DOHH2 (cell line): ENCODE results near the gene ZFHX3.

Experiments
- H3F3A ChIP-seq: fragments of 200-600 bp; sonication (generic), shearing (Covaris generic); 2 replicates; pipeline ENCODE4 v1.6.0; 2016; ENCODE audit warnings: antibody characterized with exemption, mild to moderate bottlenecking; ENCODE audit not compliant: control insufficient read depth, insufficient read depth
- H3K27ac ChIP-seq: fragments of 200-600 bp; sonication (generic); 2 replicates; pipeline ENCODE4 v1.5.1; 2014; ENCODE audit warnings: low read depth, mild to moderate bottlenecking, low read length, moderate library complexity
- H3K27me3 ChIP-seq: fragments of 200-600 bp; sonication (generic); 2 replicates; pipeline ENCODE4 v1.6.1; 2014; ENCODE audit warnings: mild to moderate bottlenecking, low read length, mixed read lengths; ENCODE audit not compliant: control insufficient read depth
- H3K36me3 ChIP-seq: fragments of 200-600 bp; sonication (generic); 2 replicates; pipeline ENCODE4 v1.6.1; 2014; ENCODE audit warnings: mild to moderate bottlenecking, low read length, moderate library complexity, mixed read lengths; ENCODE audit not compliant: control insufficient read depth
- H3K4me1 ChIP-seq: fragments of 200-600 bp; sonication (generic); 2 replicates; pipeline ENCODE4 v1.6.1; 2014; ENCODE audit warnings: mild to moderate bottlenecking, low read length, mixed read lengths; ENCODE audit not compliant: control insufficient read depth
- H3K4me2 ChIP-seq: fragments of 200-600 bp; sonication (generic); 2 replicates; pipeline ENCODE4 v1.6.0; 2014; ENCODE audit warnings: mild to moderate bottlenecking, low read length, moderate library complexity
- H3K4me3 ChIP-seq: fragments of 200-600 bp; sonication (generic); 2 replicates; pipeline ENCODE4 v1.5.1; 2014; ENCODE audit warnings: mild to moderate bottlenecking, low read length, mixed read lengths
- H3K79me2 ChIP-seq: fragments of 200-600 bp; sonication (generic); 2 replicates; pipeline ENCODE4 v1.6.1; 2014; ENCODE audit warnings: mild to moderate bottlenecking, low read length, mixed read lengths; ENCODE audit not compliant: control insufficient read depth
- H3K9me2 ChIP-seq: fragments of 200-600 bp; sonication (generic); replicated peaks from 2 replicates; pipeline ENCODE4 v1.6.1; 2014; ENCODE audit warnings: mild to moderate bottlenecking, low read length, mixed read lengths; ENCODE audit not compliant: control insufficient read depth
- H3K9me3 ChIP-seq: fragments of 200-600 bp; sonication (generic); 2 replicates; pipeline ENCODE4 v1.6.1; 2014; ENCODE audit warnings: antibody characterized with exemption, low read length, mixed read lengths; ENCODE audit not compliant: control insufficient read depth, insufficient read depth
- H4K20me1 ChIP-seq: fragments of 200-600 bp; sonication (generic); 2 replicates; pipeline ENCODE4 v1.6.0; 2014; ENCODE audit warnings: low read depth, mild to moderate bottlenecking, antibody characterized with exemption, low read length, moderate library complexity; ENCODE audit not compliant: control insufficient read depth, insufficient read depth
- CTCF ChIP-seq: fragments of 200-600 bp; sonication (generic); IDR thresholded peaks from one replicate; pipeline ENCODE4 v1.5.1; 2014; ENCODE audit warnings: antibody characterized with exemption, mild to moderate bottlenecking, low read depth, low read length; ENCODE audit not compliant: poor library complexity, severe bottlenecking
- EZH2phosphoT487 ChIP-seq: fragments of 200-600 bp; sonication (generic); IDR thresholded peaks from 2 replicates; pipeline ENCODE4 v1.6.1; 2017; ENCODE audit warnings: borderline replicate concordance, mild to moderate bottlenecking, antibody characterized with exemption, low read length, moderate library complexity, mixed read lengths

ZFHX3 gene

GRCh38 chr16:73020409-73020884 lies 27.5 kb downstream of the ZFHX3 start:
- H4K20me1 ChIP-seq: no peaks in the 10 kb centered on the region; the same call in 1 of the 2 replicates
- no peak overlapping the region for H3K4me3 ChIP-seq
- H3K4me1 ChIP-seq: 0 out of 2 replicates have a peak, but pooled peaks cover 3% of the 10 kb centered on the region

DNA sequence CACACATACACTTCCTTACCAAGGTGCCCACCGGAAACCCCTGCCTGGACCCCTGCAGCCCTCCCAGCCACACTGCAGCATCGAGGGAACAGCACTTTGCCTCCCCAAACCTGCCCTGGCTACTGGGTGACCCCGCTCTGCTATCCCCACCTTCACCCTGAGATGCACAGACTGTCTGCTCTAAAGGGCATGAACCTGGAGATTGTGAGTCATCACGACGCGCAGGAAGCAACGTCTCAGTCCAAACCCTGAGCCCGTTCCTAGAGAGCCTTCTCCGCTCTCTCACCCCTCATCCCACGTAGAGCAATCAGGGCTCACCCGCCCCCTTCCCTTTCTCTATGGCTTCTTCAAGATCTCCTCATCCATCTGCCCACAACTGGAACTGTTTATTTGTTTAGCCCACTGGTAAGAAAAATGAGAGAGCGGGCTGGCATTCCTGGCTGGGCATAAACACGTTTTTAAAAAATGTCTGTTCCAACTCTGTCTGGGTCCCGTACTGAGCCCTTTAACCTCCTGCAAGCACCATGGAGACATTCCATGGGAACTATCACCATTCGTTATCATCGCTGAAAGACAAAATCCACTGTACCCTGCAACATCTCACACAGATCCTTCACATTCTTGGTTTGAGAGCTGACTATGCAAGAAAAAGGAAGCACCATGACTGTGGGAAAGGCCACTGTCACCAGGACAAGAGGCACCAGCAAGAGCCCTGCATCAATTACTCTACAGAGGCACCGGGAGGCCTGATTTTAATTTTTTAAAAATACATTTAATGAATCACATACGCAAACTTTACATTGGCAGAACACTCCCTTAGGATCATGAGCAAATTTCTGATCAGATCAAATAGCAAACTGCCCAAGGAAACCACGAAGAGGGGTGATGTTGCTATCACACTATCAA lies 28.2 kb downstream of the ZFHX3 start:
- no peaks in the 10 kb centered on the region for H3K9me2 ChIP-seq
- no peak for TF ChIP-seq EZH2phosphoT487
- TF ChIP-seq CTCF: no peak
- H4K20me1 ChIP-seq: no peaks in the 10 kb centered on the region; the same call in 1 of the 2 replicates
- no peaks in the 10 kb centered on the region for H3K36me3 ChIP-seq
- no peak overlapping the region for H3K27ac ChIP-seq
- H3K79me2 ChIP-seq: peaks cover 12% of the 10 kb centered on the region; the same call in 1 of the 2 replicates
- no peaks in the 10 kb centered on the region for H3F3A ChIP-seq
- no peak overlapping the region for H3K4me2 ChIP-seq
- no peak overlapping the region for H3K4me3 ChIP-seq
- H3K9me3 ChIP-seq: no peaks in the 10 kb centered on the region
- 0 out of 2 replicates have a peak, but pooled peaks cover 3% of the 10 kb centered on the region for H3K4me1 ChIP-seq
- no peaks in the 10 kb centered on the region for H3K27me3 ChIP-seq

More at GRCh38 chr16:73020409-73020884, 27.5 kb downstream of the ZFHX3 start:
- H3K36me3 ChIP-seq: no peaks in the 10 kb centered on the region
- TF ChIP-seq EZH2phosphoT487 (no peak), CTCF (no peak)
- H3K4me2 ChIP-seq: no peak overlapping the region
- no peaks in the 10 kb centered on the region for H3K27me3 ChIP-seq
- H3K27ac ChIP-seq: no peak overlapping the region
- no peaks in the 10 kb centered on the region for H3K9me3 ChIP-seq
- no peaks in the 10 kb centered on the region for H3F3A ChIP-seq
- H3K9me2 ChIP-seq: no peaks in the 10 kb centered on the region
- peaks cover 8% of the 10 kb centered on the region; the same call in 1 of the 2 replicates for H3K79me2 ChIP-seq

- H3F3A ChIP-seq: no peaks in the 10 kb centered on the region
- H3K36me3 ChIP-seq: no peaks in the 10 kb centered on the region
- H3K9me2 ChIP-seq: no peaks in the 10 kb centered on the region
- H3K4me1 ChIP-seq: 0 out of 2 replicates have a peak, but pooled peaks cover 3% of the 10 kb centered on the region
- H3K4me2 ChIP-seq: no peak overlapping the region
- no peaks in the 10 kb centered on the region for H3K27me3 ChIP-seq
- H3K4me3 ChIP-seq: no peak overlapping the region
- H3K79me2 ChIP-seq: peaks cover 12% of the 10 kb centered on the region
- no peaks in the 10 kb centered on the region; the same call in 1 of the 2 replicates for H4K20me1 ChIP-seq
- no peak overlapping the region for H3K27ac ChIP-seq
- no peaks in the 10 kb centered on the region for H3K9me3 ChIP-seq
- TF ChIP-seq EZH2phosphoT487 (no peak), CTCF (no peak)
Measured at GRCh38 chr16:73018821-73019456, 29.0 kb downstream of the ZFHX3 start.
